ENCODE measurements around the gene TNNT1.
A peak's percentile ranks its signal among the peaks of the same experiment; 100 is the strongest.
"Not testable (repeated sequence)": the region's sequence is repeated elsewhere in the genome, so short reads cannot be mapped to it uniquely, and the experiment has no call there.

TNNT1 gene

GRCh38 chr19:55149078-55150003, at the start of gene TNNT1:
Gene TNNT1 (minus strand): TSS chr19:55149206. CDS start chr19:55147157, 2,049 bp downstream.
- no peak for DNase-seq (ENCODE audit: low read depth)

- DNase-seq (ENCODE audit: low read depth): no peak
These were observed 49.6 kb upstream of the TNNT1 start for GRCh38 chr19:55198651-55199050.

GRCh38 chr19:55197528-55197927, 48.5 kb upstream of the TNNT1 start:
- DNase-seq (ENCODE audit: low read depth): no peak

- no peak for DNase-seq (ENCODE audit: low read depth)
These were observed 47.8 kb upstream of the TNNT1 start for GRCh38 chr19:55196803-55197202.

GRCh38 chr19:55193481-55193880, 44.5 kb upstream of the TNNT1 start:
- DNase-seq (ENCODE audit: low read depth): no peak

GRCh38 chr19:55189403-55189835, 40.4 kb upstream of the TNNT1 start:
- no peak for DNase-seq (ENCODE audit: low read depth)

GRCh38 chr19:55188625-55189024, 39.6 kb upstream of the TNNT1 start:
- DNase-seq (ENCODE audit: low read depth): no peak

GRCh38 chr19:55186080-55186479, 37.1 kb upstream of the TNNT1 start:
- DNase-seq (ENCODE audit: low read depth): no peak

- DNase-seq (ENCODE audit: low read depth): no peak
These were observed 32.7 kb upstream of the TNNT1 start for GRCh38 chr19:55181740-55182139.

GRCh38 chr19:55179606-55180484, 30.8 kb upstream of the TNNT1 start, which contains the start of gene SYT5:
Gene SYT5 (minus strand): TSS chr19:55180289. CDS start chr19:55179041, 1,248 bp downstream.
- peak; percentile 45 for DNase-seq (ENCODE audit: low read depth)

- DNase-seq (ENCODE audit: low read depth): peak; percentile 84
These were observed 30.0 kb upstream of the TNNT1 start for GRCh38 chr19:55178781-55179599.

GRCh38 chr19:55176076-55176475, 27.1 kb upstream of the TNNT1 start:
- no peak for DNase-seq (ENCODE audit: low read depth)

- no peak for DNase-seq (ENCODE audit: low read depth)
These were observed 26.3 kb upstream of the TNNT1 start for GRCh38 chr19:55175117-55175867.

- DNase-seq (ENCODE audit: low read depth): no peak
These were observed 25.6 kb upstream of the TNNT1 start for GRCh38 chr19:55174425-55175116.

GRCh38 chr19:55173714-55174409, 24.9 kb upstream of the TNNT1 start:
- DNase-seq (ENCODE audit: low read depth): no peak

GRCh38 chr19:55173186-55173713, 24.2 kb upstream of the TNNT1 start:
- DNase-seq (ENCODE audit: low read depth): no peak

GRCh38 chr19:55172741-55173140, 23.7 kb upstream of the TNNT1 start:
- DNase-seq (ENCODE audit: low read depth): no peak

- DNase-seq (ENCODE audit: low read depth): not testable (repeated sequence)
These were observed 23.3 kb upstream of the TNNT1 start for GRCh38 chr19:55172318-55172717.

GRCh38 chr19:55171440-55171839, 22.4 kb upstream of the TNNT1 start:
- DNase-seq (ENCODE audit: low read depth): no peak
